ENCODE data around the gene TTLL1. TPM values are rescaled to one million over a fixed set of nuclear protein-coding genes. Genes with fewer than 3 reads are reported as not detected.
"Not testable (repeated sequence)": the region's sequence is repeated elsewhere in the genome, so short reads cannot be mapped to it uniquely, and the experiment has no call there.

TTLL1 gene
- total and polyA plus RNA-seq, 2 experiments from 2014 or later, result 33.0 to 38.2 TPM

DNA sequence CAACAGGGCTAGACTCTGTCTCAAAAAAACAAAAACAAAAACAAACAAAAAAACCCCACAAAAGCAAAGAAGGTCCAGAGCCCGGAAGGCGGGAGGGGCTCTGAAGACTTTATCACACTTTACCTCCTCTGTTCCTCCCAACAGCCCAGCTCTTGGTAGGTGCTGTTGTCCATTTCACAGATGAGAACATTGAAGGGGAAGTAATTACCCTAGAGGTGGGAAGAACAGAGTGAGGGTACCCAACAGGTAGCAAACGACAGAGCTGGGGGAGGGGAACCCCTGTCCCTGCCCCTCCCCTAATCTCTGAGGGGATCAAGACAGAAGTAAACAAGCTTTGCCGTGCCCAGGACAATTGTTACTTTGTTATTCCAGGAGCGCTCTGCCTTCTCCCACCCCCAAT is 20.3 kb upstream of the TTLL1 start:
- no peaks in the 10 kb centered on the region for H3K36me3 ChIP-seq
- TF ChIP-seq, protein P1, sequence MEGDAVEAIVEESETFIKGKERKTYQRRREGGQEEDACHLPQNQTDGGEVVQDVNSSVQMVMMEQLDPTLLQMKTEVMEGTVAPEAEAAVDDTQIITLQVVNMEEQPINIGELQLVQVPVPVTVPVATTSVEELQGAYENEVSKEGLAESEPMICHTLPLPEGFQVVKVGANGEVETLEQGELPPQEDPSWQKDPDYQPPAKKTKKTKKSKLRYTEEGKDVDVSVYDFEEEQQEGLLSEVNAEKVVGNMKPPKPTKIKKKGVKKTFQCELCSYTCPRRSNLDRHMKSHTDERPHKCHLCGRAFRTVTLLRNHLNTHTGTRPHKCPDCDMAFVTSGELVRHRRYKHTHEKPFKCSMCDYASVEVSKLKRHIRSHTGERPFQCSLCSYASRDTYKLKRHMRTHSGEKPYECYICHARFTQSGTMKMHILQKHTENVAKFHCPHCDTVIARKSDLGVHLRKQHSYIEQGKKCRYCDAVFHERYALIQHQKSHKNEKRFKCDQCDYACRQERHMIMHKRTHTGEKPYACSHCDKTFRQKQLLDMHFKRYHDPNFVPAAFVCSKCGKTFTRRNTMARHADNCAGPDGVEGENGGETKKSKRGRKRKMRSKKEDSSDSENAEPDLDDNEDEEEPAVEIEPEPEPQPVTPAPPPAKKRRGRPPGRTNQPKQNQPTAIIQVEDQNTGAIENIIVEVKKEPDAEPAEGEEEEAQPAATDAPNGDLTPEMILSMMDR (IDR thresholded peaks at IDR 0.05; ENCODE audit: low read depth, low read length), result no peak
- no peak overlapping the region for H3K4me3 ChIP-seq
- no peak for DNase-seq (ENCODE audit: low read depth in 1 of 2, low spot score in 1 of 2)
- no peaks in the 10 kb centered on the region for H3K9me3 ChIP-seq (ENCODE audit: low read depth)
- H3K27ac ChIP-seq, result no peak overlapping the region
- peaks cover 28% of the 10 kb centered on the region for H3K27me3 ChIP-seq
- peaks cover 6% of the 10 kb centered on the region for H3K4me1 ChIP-seq (ENCODE audit: low read depth)

- no peaks in the 10 kb centered on the region for H3K9me3 ChIP-seq (ENCODE audit: low read depth)
- TF ChIP-seq, protein P1 (IDR thresholded peaks at IDR 0.05; ENCODE audit: low read depth, low read length), result no peak
- H3K36me3 ChIP-seq, result no peaks in the 10 kb centered on the region
- peaks cover 30% of the 10 kb centered on the region for H3K4me1 ChIP-seq (ENCODE audit: low read depth)
- H3K27me3 ChIP-seq, result peaks cover 18% of the 10 kb centered on the region
- H3K27ac ChIP-seq, result no peak overlapping the region
- no peak for DNase-seq (ENCODE audit: low read depth in 1 of 2, low spot score in 1 of 2)
- H3K4me3 ChIP-seq, result no peak overlapping the region
These were observed 17.1 kb upstream of the TTLL1 start for GRCh38 chr22:43106302-43106701.

- DNase-seq (ENCODE audit: low read depth in 1 of 2, low spot score in 1 of 2); H3K4me3 ChIP-seq; H3K9me3 ChIP-seq (ENCODE audit: low read depth); H3K36me3 ChIP-seq; H3K27me3 ChIP-seq: not testable (repeated sequence)
- H3K27ac ChIP-seq, result peak overlapping the region; percentile 93
- H3K4me1 ChIP-seq (ENCODE audit: low read depth), result peaks cover 44% of the 10 kb centered on the region
These were observed 15.8 kb upstream of the TTLL1 start for GRCh38 chr22:43104950-43105349.

DNA sequence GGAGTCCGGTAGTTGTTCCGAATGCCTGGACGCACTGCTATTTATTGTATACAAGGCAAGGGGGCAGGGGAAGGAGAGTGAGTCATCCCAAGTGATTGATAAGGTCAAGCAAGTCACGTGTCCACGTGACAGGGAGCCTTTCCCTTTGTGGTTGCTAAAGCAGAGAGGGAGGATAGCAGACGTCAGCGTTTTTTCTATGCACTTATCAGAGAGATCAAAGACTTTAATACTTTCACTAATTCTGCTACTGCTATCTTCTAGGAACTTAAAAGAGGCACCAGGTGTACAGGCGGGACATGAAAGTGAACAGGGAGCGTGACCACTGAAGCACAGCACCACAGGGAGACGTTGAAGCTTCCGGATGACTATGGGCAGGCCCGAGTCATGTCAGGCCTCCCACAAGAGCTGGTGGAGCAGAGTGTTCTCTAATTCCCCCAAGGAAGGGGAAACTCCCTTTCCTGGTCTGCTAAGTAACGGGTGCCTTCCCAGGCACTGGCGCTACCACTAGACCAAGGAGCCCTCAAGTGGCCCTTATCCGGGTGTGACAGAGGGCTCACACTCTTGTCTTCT is 14.9 kb upstream of the TTLL1 start:
- not testable (repeated sequence) for H3K36me3 ChIP-seq; H3K9me3 ChIP-seq (ENCODE audit: low read depth); H3K4me3 ChIP-seq; H3K27me3 ChIP-seq
- H3K27ac ChIP-seq, result peak overlapping the region; percentile 93
- peak; percentile 44 to 64 for DNase-seq (ENCODE audit: low read depth in 1 of 2, low spot score in 1 of 2)
- peaks cover 49% of the 10 kb centered on the region for H3K4me1 ChIP-seq (ENCODE audit: low read depth)

- H3K27me3 ChIP-seq, result no peaks in the 10 kb centered on the region
- H3K27ac ChIP-seq, result peak overlapping the region; percentile 99
- no peaks in the 10 kb centered on the region for H3K9me3 ChIP-seq (ENCODE audit: low read depth)
- TF ChIP-seq, protein P1 (IDR thresholded peaks at IDR 0.05; ENCODE audit: low read depth, low read length), result no peak
- H3K4me1 ChIP-seq (ENCODE audit: low read depth), result peaks cover 61% of the 10 kb centered on the region
- no peak overlapping the region for H3K4me3 ChIP-seq
- peak; percentile 52 to 86 for DNase-seq (ENCODE audit: low read depth in 1 of 2, low spot score in 1 of 2)
- H3K36me3 ChIP-seq, result no peaks in the 10 kb centered on the region
These were observed 12.1 kb upstream of the TTLL1 start for GRCh38 chr22:43101306-43101705.

GRCh38 chr22:43100225-43100624 is 11.0 kb upstream of the TTLL1 start:
- H3K9me3 ChIP-seq (ENCODE audit: low read depth), result no peaks in the 10 kb centered on the region
- H3K27ac ChIP-seq, result peak overlapping the region; percentile 99
- no peaks in the 10 kb centered on the region for H3K27me3 ChIP-seq
- no peaks in the 10 kb centered on the region for H3K36me3 ChIP-seq
- TF ChIP-seq, protein P1 (IDR thresholded peaks at IDR 0.05; ENCODE audit: low read depth, low read length), result no peak
- no peak overlapping the region for H3K4me3 ChIP-seq
- H3K4me1 ChIP-seq (ENCODE audit: low read depth), result peaks cover 66% of the 10 kb centered on the region
- no peak for DNase-seq (ENCODE audit: low read depth in 1 of 2, low spot score in 1 of 2)

GRCh38 chr22:43099095-43099494 is 9.9 kb upstream of the TTLL1 start:
- TF ChIP-seq, protein P1 (IDR thresholded peaks at IDR 0.05; ENCODE audit: low read depth, low read length), result no peak
- Histone ChIP-seq H3K4me3 (no peak overlapping the region), H3K4me1 (ENCODE audit: low read depth) (peaks cover 66% of the 10 kb centered on the region), H3K36me3 (no peaks in the 10 kb centered on the region), H3K27me3 (no peaks in the 10 kb centered on the region), H3K9me3 (ENCODE audit: low read depth) (no peaks in the 10 kb centered on the region), H3K27ac (peak overlapping the region; percentile 90)
- DNase-seq (ENCODE audit: low read depth in 1 of 2, low spot score in 1 of 2), result no peak

All from cardiac muscle cell (in vitro differentiated cells and primary cell).